ENCODE results near the gene POTEB.
"Not testable (repeated sequence)": the region's sequence is repeated elsewhere in the genome, so short reads cannot be mapped to it uniquely, and the experiment has no call there.

POTEB gene

DNA sequence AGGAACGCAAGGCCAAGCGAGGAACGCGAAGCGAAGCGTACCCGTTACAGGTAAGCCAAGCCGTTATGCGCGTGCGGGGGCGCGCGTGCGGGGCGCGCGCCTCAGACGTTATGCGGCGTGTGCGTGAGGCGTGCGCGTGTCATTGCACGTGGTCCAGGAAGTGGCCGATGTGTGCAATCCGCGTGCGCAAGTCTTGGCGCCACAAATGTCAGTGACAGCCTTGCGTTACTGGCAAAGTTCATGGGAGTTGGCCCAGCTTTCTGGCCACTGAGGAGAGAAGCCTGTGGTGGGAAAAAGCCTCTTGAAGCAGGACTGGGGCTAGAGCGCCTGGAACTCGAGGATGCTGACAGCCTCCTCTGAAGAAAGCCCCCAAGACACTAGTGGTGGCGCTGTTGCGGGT, at the start of gene POTEB:
Gene POTEB, minus strand, starts transcription at position 101 of the 400 bp plus-strand sequence. CDS start 489 bp downstream, outside the sequence.
- DNase-seq (ENCODE audit: low read depth in 2 of 2), result not testable (repeated sequence)

DNA sequence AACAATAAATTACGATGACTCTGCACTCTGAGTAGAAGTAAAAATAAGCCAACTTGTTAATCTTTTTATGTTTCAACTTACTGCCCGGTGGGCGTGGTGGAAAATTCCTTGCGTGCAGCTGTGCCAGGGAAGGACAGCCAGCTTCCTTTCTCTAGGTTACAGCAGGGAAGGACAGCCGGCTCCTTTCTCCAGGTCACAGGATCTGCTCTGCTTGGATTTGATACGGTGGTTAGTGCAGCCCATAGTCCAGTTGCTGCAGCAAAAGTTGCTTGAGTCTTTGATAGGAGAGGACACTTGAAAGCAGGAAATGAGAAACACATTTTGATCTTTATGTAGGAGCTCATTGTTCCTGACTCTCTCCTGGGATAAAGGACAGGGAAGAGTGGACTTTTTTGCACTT, 13.4 kb upstream of the POTEB start:
- not testable (repeated sequence) for DNase-seq (ENCODE audit: low read depth in 2 of 2)

DNA sequence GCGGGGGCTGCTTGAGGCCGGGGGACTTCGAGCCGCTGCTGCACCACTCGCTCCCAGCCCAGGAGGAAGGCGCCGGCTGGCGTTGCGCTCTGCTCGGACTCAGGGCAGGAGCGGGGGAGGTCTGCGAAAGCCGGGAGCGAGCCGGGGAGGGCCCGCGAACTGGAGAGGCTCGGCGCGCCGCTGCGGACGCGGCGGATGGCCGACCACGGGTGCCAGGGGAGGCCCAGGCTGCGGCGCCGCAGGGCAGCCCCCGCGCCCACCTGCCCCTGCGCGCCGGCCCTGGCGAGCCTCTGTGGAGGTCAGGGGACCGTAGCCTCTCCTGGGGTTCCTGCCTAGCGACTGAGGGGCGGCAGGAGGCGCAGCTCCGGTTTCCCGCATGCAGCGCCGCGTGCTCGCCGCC, 12.0 kb upstream of the POTEB start:
- not testable (repeated sequence) for DNase-seq (ENCODE audit: low read depth in 2 of 2)

DNA sequence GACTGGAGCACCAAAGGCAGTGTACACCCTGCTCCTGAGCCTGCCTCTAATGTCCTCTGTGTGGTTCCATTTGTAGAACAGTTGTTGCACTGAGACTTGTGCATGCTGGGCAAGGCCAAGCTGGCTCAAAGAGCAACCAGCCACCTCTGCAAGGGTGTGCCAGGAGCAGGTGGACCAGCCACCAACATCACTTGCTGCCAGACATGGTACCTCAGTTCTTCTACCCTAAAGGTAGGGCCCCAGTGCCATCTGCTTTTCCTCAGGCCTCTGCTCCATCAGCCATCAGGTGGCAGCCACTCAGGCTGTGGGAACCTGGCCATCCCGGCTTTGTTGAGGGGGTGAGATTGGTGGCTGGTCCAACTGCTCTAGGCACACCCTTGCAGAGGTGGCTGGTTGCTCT, 38.7 kb downstream of the POTEB start:
- not testable (repeated sequence) for DNase-seq (ENCODE audit: low read depth in 2 of 2)

Data from stimulated activated CD4-positive, alpha-beta T cell treated with anti-CD3 and anti-CD28 coated beads, Interleukin-1b, Interleukin-23, amount 100 ng/mL, for 1 hour (primary cell).